Lower leg skin (tissue), 3 donors: ENCODE results near the gene NAV2.

Source experiments
- CTCF ChIP-seq, 3 donors: fragments of 450-650 bp; IDR thresholded peaks; one replicate each; pipeline ENCODE4 v1.5.1; 2016; ENCODE audit warnings: antibody characterized with exemption in 3 of 3, mild to moderate bottlenecking in 3 of 3, moderate library complexity in 2 of 3
- POLR2A ChIP-seq, 2 donors: fragments of 450-650 bp; IDR thresholded peaks; one replicate each; pipeline ENCODE4 v1.6.1; 2016 to 2017; ENCODE audit warnings: antibody characterized with exemption in 2 of 2, mild to moderate bottlenecking in 1 of 2, moderate library complexity in 1 of 2

DNA sequence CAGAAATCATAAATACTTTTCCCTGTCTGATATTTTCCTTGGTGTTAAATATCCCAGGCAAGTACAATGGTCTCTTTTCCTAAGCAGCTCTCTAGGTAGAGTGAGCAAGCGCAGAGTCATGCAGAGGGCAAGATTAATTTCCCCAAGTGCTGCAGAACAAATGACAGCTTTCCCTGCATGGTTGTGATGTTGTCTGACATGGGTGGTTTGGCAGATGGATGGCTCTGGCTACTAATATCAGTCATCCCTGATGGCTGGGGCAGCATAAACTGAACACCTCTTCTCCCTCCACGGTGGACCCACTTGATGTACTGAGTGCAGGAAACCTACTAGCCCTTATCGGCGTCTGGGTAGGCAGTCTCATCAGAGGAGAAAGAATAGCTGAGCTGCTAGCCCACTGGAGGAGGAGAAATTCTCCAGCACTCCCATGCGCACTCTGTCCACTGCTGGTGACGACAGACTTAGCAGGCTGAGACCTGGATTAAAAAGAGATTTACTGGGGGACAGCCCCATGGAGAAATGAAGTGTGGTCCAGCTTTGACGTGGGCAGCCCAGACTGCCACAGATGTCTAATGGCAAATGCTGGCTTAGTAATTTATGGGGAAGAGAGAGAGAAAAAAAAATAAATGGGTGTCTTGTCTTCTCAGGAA, 244.8 kb downstream of the NAV2 start:
- TF ChIP-seq CTCF (IDR thresholded peaks at IDR 0.05) (no peak), POLR2A (IDR thresholded peaks at IDR 0.05) (no peak)
